ENCODE data around the gene NR4A1. TPM values are rescaled to one million over a fixed set of nuclear protein-coding genes. Genes with fewer than 3 reads are reported as not detected.

Gene NR4A1
- total and polyA plus RNA-seq, 2 of the 13 experiments (the other 11 are each of a cell fraction or from before 2014, with no cell fraction given) = 5.7 to 15.2 TPM

GRCh38 chr12:52036587-52037171 is 14.6 kb upstream of the NR4A1 start (continued):
- peak in 1 of 2 experiments; percentile 22; a peak in 1 of 4 replicates for TF ChIP-seq REST (IDR thresholded peaks at IDR 0.05; ENCODE audit: borderline replicate concordance in 1 of 2, low read depth in 1 of 2, low read length in 2 of 2)
- no peak for TF ChIP-seq ZNF160 (CRISPR knock-in tag; IDR thresholded peaks at IDR 0.05)
- TF ChIP-seq ATF7-NPFF (CRISPR knock-in tag; IDR thresholded peaks at IDR 0.05; ENCODE audit: low read depth) = peak; percentile 40; the same call in 1 of the 2 replicates
- TF ChIP-seq SRSF1 (optimal IDR thresholded peaks at IDR 0.05; ENCODE audit: low read depth, low read length) = peak; percentile 68
- TF ChIP-seq ZNF251 (CRISPR knock-in tag; IDR thresholded peaks at IDR 0.05) = no peak
- 0 out of 2 replicates have a peak, but pooled peaks have one; percentile 49 for TF ChIP-seq ZNF776 (CRISPR knock-in tag; IDR thresholded peaks at IDR 0.05)
- TF ChIP-seq, protein P1, sequence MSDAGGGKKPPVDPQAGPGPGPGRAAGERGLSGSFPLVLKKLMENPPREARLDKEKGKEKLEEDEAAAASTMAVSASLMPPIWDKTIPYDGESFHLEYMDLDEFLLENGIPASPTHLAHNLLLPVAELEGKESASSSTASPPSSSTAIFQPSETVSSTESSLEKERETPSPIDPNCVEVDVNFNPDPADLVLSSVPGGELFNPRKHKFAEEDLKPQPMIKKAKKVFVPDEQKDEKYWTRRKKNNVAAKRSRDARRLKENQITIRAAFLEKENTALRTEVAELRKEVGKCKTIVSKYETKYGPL (CRISPR knock-in tag; IDR thresholded peaks at IDR 0.05) = peak; percentile 81; the same call in 1 of the 2 replicates
- peak; percentile 60; the same call in 1 of the 2 replicates for TF ChIP-seq SPEN (CRISPR knock-in tag; IDR thresholded peaks at IDR 0.05; ENCODE audit: low read depth)
- TF ChIP-seq, protein P2, sequence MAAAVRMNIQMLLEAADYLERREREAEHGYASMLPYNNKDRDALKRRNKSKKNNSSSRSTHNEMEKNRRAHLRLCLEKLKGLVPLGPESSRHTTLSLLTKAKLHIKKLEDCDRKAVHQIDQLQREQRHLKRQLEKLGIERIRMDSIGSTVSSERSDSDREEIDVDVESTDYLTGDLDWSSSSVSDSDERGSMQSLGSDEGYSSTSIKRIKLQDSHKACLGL (CRISPR knock-in tag; IDR thresholded peaks at IDR 0.05) = peak; percentile 59; the same call in 1 of the 2 replicates
- TF ChIP-seq HOXA3 (CRISPR knock-in tag; IDR thresholded peaks at IDR 0.05) = peak; percentile 40; the same call in 1 of the 2 replicates
- peak; percentile 28; the same call in 1 of the 2 replicates for TF ChIP-seq ZNF605 (CRISPR knock-in tag; IDR thresholded peaks at IDR 0.05)
- no peak for TF ChIP-seq SOX6 (IDR thresholded peaks at IDR 0.05)
- TF ChIP-seq SOX6 (CRISPR knock-in tag; IDR thresholded peaks at IDR 0.05) = peak; percentile 60; the same call in 1 of the 2 replicates
- no peak for TF ChIP-seq PAF1 (CRISPR knock-in tag; IDR thresholded peaks at IDR 0.05)
- no peak for TF ChIP-seq ZNF616 (CRISPR knock-in tag; IDR thresholded peaks at IDR 0.05; ENCODE audit: low read depth)
- TF ChIP-seq, protein P3, sequence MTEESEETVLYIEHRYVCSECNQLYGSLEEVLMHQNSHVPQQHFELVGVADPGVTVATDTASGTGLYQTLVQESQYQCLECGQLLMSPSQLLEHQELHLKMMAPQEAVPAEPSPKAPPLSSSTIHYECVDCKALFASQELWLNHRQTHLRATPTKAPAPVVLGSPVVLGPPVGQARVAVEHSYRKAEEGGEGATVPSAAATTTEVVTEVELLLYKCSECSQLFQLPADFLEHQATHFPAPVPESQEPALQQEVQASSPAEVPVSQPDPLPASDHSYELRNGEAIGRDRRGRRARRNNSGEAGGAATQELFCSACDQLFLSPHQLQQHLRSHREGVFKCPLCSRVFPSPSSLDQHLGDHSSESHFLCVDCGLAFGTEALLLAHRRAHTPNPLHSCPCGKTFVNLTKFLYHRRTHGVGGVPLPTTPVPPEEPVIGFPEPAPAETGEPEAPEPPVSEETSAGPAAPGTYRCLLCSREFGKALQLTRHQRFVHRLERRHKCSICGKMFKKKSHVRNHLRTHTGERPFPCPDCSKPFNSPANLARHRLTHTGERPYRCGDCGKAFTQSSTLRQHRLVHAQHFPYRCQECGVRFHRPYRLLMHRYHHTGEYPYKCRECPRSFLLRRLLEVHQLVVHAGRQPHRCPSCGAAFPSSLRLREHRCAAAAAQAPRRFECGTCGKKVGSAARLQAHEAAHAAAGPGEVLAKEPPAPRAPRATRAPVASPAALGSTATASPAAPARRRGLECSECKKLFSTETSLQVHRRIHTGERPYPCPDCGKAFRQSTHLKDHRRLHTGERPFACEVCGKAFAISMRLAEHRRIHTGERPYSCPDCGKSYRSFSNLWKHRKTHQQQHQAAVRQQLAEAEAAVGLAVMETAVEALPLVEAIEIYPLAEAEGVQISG (CRISPR knock-in tag; IDR thresholded peaks at IDR 0.05) = peak; percentile 26; the same call in 1 of the 2 replicates
- TF ChIP-seq ZFP82 (CRISPR knock-in tag; IDR thresholded peaks at IDR 0.05; ENCODE audit: borderline replicate concordance) = peak; percentile 82; the same call in 1 of the 2 replicates

All from HepG2 (cell line).